RCC 7860 (cell line): ENCODE data around the gene MRGPRE.
A peak's percentile ranks its signal among the peaks of the same experiment; 100 is the strongest.
"Not testable (repeated sequence)": the region's sequence is repeated elsewhere in the genome, so short reads cannot be mapped to it uniquely, and the experiment has no call there.

Experiments
- DNase-seq: peaks from one replicate; pipeline ENCODE4 v3.0.0-alpha.2; 2015; ENCODE audit warnings: low spot score
- FAIRE-seq: peaks from 2 replicates; lab custom pipeline; 2012; peaks lifted over from hg19 to GRCh38; lab: Jason Lieb, UNC

MRGPRE gene

GRCh38 chr11:3231851-3232744, at the start of gene MRGPRE:
TSS of gene MRGPRE (minus strand) at chr11:3232417. CDS start at chr11:3228799, 3,618 bp downstream.
- DNase-seq (no peak), FAIRE-seq (no peak)

GRCh38 chr11:3281146-3281545, 48.9 kb upstream of the MRGPRE start:
- not testable (repeated sequence) for DNase-seq, FAIRE-seq

- not testable (repeated sequence) for FAIRE-seq, DNase-seq
These were observed 48.4 kb upstream of the MRGPRE start for GRCh38 chr11:3280662-3281061.

GRCh38 chr11:3278922-3279321, 46.7 kb upstream of the MRGPRE start:
- DNase-seq, result not testable (repeated sequence)
- FAIRE-seq, result peak; percentile 62

GRCh38 chr11:3273629-3274028, 41.4 kb upstream of the MRGPRE start:
- not testable (repeated sequence) for FAIRE-seq, DNase-seq

- not testable (repeated sequence) for DNase-seq, FAIRE-seq
These were observed 30.3 kb upstream of the MRGPRE start for GRCh38 chr11:3262548-3262947.

GRCh38 chr11:3261831-3262230, 29.6 kb upstream of the MRGPRE start:
- not testable (repeated sequence) for DNase-seq, FAIRE-seq

- FAIRE-seq, DNase-seq: not testable (repeated sequence)
These were observed 25.3 kb upstream of the MRGPRE start for GRCh38 chr11:3257509-3257908.

GRCh38 chr11:3255241-3255640, 23.0 kb upstream of the MRGPRE start:
- not testable (repeated sequence) for FAIRE-seq, DNase-seq

- not testable (repeated sequence) for FAIRE-seq, DNase-seq
These were observed 22.6 kb upstream of the MRGPRE start for GRCh38 chr11:3254773-3255172.

GRCh38 chr11:3245071-3245470, 12.9 kb upstream of the MRGPRE start:
- DNase-seq (no peak), FAIRE-seq (no peak)

GRCh38 chr11:3243880-3244279, 11.7 kb upstream of the MRGPRE start:
- DNase-seq (no peak), FAIRE-seq (no peak)

- FAIRE-seq (no peak), DNase-seq (no peak)
These were observed 4.9 kb upstream of the MRGPRE start for GRCh38 chr11:3237119-3237518.

- no peak for DNase-seq
- no peak for FAIRE-seq
These were observed 2.6 kb upstream of the MRGPRE start for GRCh38 chr11:3234846-3235245.

GRCh38 chr11:3232956-3233355, 739 bp upstream of the MRGPRE start:
- FAIRE-seq (no peak), DNase-seq (no peak)

- FAIRE-seq (no peak), DNase-seq (no peak)
These were observed 717 bp downstream of the MRGPRE start for GRCh38 chr11:3231550-3231850.

GRCh38 chr11:3230636-3231549, 1.3 kb downstream of the MRGPRE start:
- FAIRE-seq (no peak), DNase-seq (no peak)

GRCh38 chr11:3229673-3230630, 2.3 kb downstream of the MRGPRE start:
- FAIRE-seq (no peak), DNase-seq (no peak)

- DNase-seq, result no peak
- no peak for FAIRE-seq
These were observed 3.8 kb downstream of the MRGPRE start for GRCh38 chr11:3228445-3228829.
